OCI-LY1 (cell line): ENCODE data around the gene SV2A.
"Not testable (repeated sequence)": the region's sequence is repeated elsewhere in the genome, so short reads cannot be mapped to it uniquely, and the experiment has no call there.

ENCODE experiments used
- H2AFZ ChIP-seq: fragments of 200-600 bp; sonication (generic), shearing (Covaris generic); 2 replicates; pipeline ENCODE4 v1.6.0; 2014; ENCODE audit warnings: antibody characterized with exemption, mild to moderate bottlenecking, low read length
- H3F3A ChIP-seq: fragments of 200-600 bp; sonication (generic), shearing (Covaris generic); 2 replicates; pipeline ENCODE4 v1.6.0; 2014; ENCODE audit warnings: mild to moderate bottlenecking, antibody characterized with exemption, low read length, moderate library complexity; ENCODE audit not compliant: insufficient read depth
- H3K27ac ChIP-seq: fragments of 200-600 bp; sonication (generic); 2 replicates; pipeline ENCODE4 v1.5.1; 2014; ENCODE audit warnings: low read length, mixed run types, mild to moderate bottlenecking, low read depth; ENCODE audit not compliant: poor library complexity, severe bottlenecking
- H3K27me3 ChIP-seq: fragments of 200-600 bp; sonication (generic); 2 replicates; pipeline ENCODE4 v1.6.0; 2014; ENCODE audit warnings: antibody characterized with exemption, mild to moderate bottlenecking, low read length, moderate library complexity; ENCODE audit not compliant: insufficient read depth
- H3K36me3 ChIP-seq: fragments of 200-600 bp; sonication (generic); 2 replicates; pipeline ENCODE4 v1.6.1; 2014; ENCODE audit warnings: mild to moderate bottlenecking, antibody characterized with exemption, low read length, moderate library complexity, mixed read lengths; ENCODE audit not compliant: insufficient read depth
- H3K4me1 ChIP-seq: fragments of 200-600 bp; sonication (generic); 2 replicates; pipeline ENCODE4 v1.5.1; 2014; ENCODE audit warnings: mild to moderate bottlenecking, low read length, moderate library complexity; ENCODE audit not compliant: insufficient read depth, severe bottlenecking
- H3K4me2 ChIP-seq: fragments of 200-600 bp; sonication (generic), shearing (Covaris generic); 2 replicates; pipeline ENCODE4 v1.6.1; 2014; ENCODE audit warnings: low read length
- H3K4me3 ChIP-seq: fragments of 200-600 bp; sonication (generic); 2 replicates; pipeline ENCODE4 v1.5.1; 2014; ENCODE audit warnings: low read length, low read depth, mild to moderate bottlenecking, mixed read lengths; ENCODE audit not compliant: poor library complexity, severe bottlenecking
- H3K79me2 ChIP-seq: fragments of 200-600 bp; shearing (Covaris generic); 2 replicates; pipeline ENCODE4 v1.6.1; 2016; ENCODE audit warnings: mixed run types, low read length, mixed read lengths; ENCODE audit not compliant: insufficient read depth
- H3K9ac ChIP-seq: fragments of 200-600 bp; sonication (generic), shearing (Covaris generic); 2 replicates; pipeline ENCODE4 v1.6.1; 2014; ENCODE audit warnings: mild to moderate bottlenecking, low read length, mixed read lengths
- H3K9me2 ChIP-seq: fragments of 200-600 bp; sonication (generic), shearing (Covaris generic); 2 replicates; pipeline ENCODE4 v1.6.1; 2014; ENCODE audit warnings: low read depth, mild to moderate bottlenecking, low read length, mixed read lengths
- H3K9me3 ChIP-seq: fragments of 200-600 bp; shearing (Covaris generic); 2 replicates; pipeline ENCODE4 v1.6.1; 2014; ENCODE audit warnings: low read length, mixed read lengths
- H4K20me1 ChIP-seq: fragments of 200-600 bp; sonication (generic), shearing (Covaris generic); 2 replicates; pipeline ENCODE4 v1.6.0; 2016; ENCODE audit warnings: mild to moderate bottlenecking, low read length; ENCODE audit not compliant: insufficient read depth

The SV2A gene

DNA sequence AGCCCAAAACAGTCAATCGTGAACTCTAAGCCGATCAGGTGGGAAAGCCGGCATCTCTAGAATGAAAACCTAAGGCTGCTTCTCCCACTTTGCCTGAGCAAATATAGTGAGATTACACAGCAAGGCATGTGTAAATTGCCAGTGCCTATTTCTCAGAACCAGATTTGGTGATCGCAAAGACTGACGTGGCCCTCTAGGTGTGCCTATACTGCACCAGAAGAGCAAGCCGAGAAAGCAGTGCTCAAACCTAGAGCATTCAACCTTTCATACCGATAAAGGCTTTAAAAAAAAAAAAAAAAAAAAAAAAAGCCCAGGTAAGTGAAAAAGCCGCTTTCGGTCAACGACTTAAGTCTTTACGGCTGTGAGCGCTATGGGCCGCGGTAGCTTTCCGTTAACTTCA, 57.4 kb downstream of the SV2A start:
- H4K20me1 ChIP-seq, H3K79me2 ChIP-seq, H2AFZ ChIP-seq: not testable (repeated sequence)

More for the DNA sequence above, 57.4 kb downstream of the SV2A start:
- not testable (repeated sequence) for H3K27me3 ChIP-seq, H3K9me3 ChIP-seq, H3K9me2 ChIP-seq, H3K36me3 ChIP-seq, H3F3A ChIP-seq, H3K4me2 ChIP-seq, H3K9ac ChIP-seq, H3K4me1 ChIP-seq, H3K4me3 ChIP-seq, H3K27ac ChIP-seq
